Measurements from ENCODE around the gene SSNA1.

Gene SSNA1

DNA sequence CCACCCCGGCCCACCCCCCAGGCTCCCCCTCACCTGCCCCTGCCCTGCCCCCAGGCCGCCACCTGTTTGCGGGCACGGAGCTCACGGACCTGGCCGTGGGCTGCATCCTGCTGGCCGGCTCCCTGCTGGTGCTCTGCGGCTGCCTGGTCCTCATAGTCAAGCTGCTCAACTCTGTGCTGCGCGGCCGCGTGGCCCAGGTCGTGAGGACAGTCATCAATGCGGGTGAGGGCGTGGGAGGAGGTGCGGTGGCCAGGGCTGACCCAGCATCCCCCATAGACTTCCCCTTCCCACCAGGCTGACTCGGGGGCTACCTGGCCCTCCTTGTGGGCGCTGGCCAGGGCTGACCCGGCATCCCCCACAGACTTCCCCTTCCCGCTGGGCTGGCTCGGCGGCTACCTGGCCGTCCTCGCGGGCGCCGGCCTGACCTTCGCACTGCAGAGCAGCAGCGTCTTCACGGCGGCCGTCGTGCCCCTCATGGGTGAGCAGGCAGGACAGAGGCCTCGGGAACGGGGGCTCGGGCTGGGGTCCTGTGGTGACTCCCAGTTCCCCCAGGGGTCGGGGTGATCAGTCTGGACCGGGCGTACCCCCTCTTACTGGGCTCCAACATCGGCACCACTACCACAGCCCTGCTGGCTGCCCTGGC lies 45.7 kb downstream of the SSNA1 start:
- H3K27ac ChIP-seq (ENCODE audit: poor library complexity, severe bottlenecking): no peak overlapping the region
- peaks cover 4% of the 10 kb centered on the region for H3K27me3 ChIP-seq (ENCODE audit: insufficient read depth, poor library complexity, severe bottlenecking)
- no peaks in the 10 kb centered on the region for H3K36me3 ChIP-seq (ENCODE audit: low read depth)
- DNase-seq (ENCODE audit: low spot score) (no peak), ATAC-seq (ENCODE audit: low read depth) (no peak)
- H3K4me1 ChIP-seq (ENCODE audit: insufficient read depth, poor library complexity, severe bottlenecking): no peaks in the 10 kb centered on the region
- TF ChIP-seq, protein P1, sequence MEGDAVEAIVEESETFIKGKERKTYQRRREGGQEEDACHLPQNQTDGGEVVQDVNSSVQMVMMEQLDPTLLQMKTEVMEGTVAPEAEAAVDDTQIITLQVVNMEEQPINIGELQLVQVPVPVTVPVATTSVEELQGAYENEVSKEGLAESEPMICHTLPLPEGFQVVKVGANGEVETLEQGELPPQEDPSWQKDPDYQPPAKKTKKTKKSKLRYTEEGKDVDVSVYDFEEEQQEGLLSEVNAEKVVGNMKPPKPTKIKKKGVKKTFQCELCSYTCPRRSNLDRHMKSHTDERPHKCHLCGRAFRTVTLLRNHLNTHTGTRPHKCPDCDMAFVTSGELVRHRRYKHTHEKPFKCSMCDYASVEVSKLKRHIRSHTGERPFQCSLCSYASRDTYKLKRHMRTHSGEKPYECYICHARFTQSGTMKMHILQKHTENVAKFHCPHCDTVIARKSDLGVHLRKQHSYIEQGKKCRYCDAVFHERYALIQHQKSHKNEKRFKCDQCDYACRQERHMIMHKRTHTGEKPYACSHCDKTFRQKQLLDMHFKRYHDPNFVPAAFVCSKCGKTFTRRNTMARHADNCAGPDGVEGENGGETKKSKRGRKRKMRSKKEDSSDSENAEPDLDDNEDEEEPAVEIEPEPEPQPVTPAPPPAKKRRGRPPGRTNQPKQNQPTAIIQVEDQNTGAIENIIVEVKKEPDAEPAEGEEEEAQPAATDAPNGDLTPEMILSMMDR (IDR thresholded peaks at IDR 0.05; ENCODE audit: poor library complexity, severe bottlenecking): no peak
- no peak overlapping the region for H3K4me3 ChIP-seq (ENCODE audit: severe bottlenecking)
- H3K9me3 ChIP-seq (ENCODE audit: severe bottlenecking): no peaks in the 10 kb centered on the region

DNA sequence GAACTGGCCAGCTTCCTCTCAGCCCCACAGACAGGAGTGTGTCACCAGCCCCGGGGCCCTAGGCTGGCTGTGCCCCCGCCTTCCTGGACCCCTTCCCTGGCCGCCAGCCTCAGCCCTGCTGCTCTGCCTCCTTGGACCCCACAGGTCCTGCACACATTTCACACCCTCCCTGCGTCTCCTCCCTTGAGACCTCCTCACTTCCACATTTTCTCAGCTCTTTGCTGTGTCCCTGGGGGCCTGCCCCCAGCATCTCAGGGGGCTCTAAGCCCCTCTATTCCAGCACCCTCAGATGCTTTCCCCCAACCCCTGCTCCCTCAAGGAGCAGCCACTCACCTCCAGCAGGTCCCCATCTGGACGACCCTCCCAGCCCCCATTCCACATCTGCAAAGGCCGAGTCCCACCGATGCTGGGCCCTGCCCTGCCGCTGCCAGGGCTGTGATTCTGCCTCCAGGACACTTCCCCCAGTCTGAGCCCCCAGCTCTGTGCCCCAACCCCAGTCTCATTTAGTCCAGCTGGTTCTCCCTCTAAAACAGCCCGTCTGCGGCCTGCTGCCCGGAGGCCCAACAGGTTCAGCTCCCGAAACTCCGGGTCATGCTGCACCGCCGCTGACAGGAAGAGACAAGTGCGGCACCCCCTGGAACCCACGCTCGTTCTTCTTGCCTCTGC lies 46.4 kb downstream of the SSNA1 start:
- Histone ChIP-seq H3K27me3 (ENCODE audit: insufficient read depth, poor library complexity, severe bottlenecking) (peaks cover 4% of the 10 kb centered on the region), H3K9me3 (ENCODE audit: severe bottlenecking) (no peaks in the 10 kb centered on the region), H3K4me1 (ENCODE audit: insufficient read depth, poor library complexity, severe bottlenecking) (no peaks in the 10 kb centered on the region), H3K27ac (ENCODE audit: poor library complexity, severe bottlenecking) (no peak overlapping the region), H3K36me3 (ENCODE audit: low read depth) (no peaks in the 10 kb centered on the region), H3K4me3 (ENCODE audit: severe bottlenecking) (no peak overlapping the region)
- no peak for ATAC-seq (ENCODE audit: low read depth)
- TF ChIP-seq, protein P1 (IDR thresholded peaks at IDR 0.05; ENCODE audit: poor library complexity, severe bottlenecking): no peak
- no peak for DNase-seq (ENCODE audit: low spot score)

DNA sequence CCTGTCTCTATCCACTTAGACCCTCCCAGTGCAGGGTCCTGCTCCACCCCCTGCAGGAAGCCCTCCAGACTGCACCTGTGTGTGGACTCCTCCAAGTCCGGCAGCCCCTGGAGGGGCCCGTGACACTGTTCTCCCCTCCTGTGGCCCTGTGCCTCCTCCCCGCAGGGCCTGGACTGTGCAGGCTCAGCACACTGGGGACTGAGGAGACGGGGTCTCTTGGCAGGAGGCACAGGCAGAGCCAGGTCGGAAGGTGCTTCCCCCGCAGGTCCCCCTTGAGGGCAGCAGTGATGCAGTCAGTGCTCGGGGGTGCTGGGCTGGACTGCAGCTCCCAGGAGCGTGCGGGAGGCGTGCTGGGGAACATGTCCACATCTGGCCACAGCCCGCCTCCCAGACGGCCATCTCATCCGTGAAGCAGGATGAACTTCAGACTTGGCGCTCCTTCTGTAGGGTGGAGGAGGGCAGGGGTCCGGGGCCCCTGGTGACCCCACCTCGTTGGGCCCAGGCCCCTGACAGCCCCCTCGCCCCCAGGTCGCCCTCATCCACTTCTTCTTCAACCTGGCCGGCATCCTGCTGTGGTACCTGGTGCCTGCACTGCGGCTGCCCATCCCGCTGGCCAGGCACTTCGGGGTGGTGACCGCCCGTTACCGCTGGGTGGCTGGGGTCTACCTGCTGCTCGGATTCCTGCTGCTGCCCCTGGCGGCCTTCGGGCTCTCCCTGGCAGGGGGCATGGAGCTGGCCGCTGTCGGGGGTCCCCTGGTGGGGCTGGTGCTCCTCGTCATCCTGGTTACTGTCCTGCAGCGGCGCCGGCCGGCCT lies 47.2 kb downstream of the SSNA1 start:
- no peak overlapping the region for H3K4me3 ChIP-seq (ENCODE audit: severe bottlenecking)
- no peaks in the 10 kb centered on the region for H3K36me3 ChIP-seq (ENCODE audit: low read depth)
- DNase-seq (ENCODE audit: low spot score): no peak
- peaks cover 4% of the 10 kb centered on the region for H3K27me3 ChIP-seq (ENCODE audit: insufficient read depth, poor library complexity, severe bottlenecking)
- H3K9me3 ChIP-seq (ENCODE audit: severe bottlenecking): no peaks in the 10 kb centered on the region
- H3K27ac ChIP-seq (ENCODE audit: poor library complexity, severe bottlenecking): no peak overlapping the region
- no peaks in the 10 kb centered on the region for H3K4me1 ChIP-seq (ENCODE audit: insufficient read depth, poor library complexity, severe bottlenecking)
- TF ChIP-seq, protein P1 (IDR thresholded peaks at IDR 0.05; ENCODE audit: poor library complexity, severe bottlenecking): no peak
- ATAC-seq (ENCODE audit: low read depth): no peak

DNA sequence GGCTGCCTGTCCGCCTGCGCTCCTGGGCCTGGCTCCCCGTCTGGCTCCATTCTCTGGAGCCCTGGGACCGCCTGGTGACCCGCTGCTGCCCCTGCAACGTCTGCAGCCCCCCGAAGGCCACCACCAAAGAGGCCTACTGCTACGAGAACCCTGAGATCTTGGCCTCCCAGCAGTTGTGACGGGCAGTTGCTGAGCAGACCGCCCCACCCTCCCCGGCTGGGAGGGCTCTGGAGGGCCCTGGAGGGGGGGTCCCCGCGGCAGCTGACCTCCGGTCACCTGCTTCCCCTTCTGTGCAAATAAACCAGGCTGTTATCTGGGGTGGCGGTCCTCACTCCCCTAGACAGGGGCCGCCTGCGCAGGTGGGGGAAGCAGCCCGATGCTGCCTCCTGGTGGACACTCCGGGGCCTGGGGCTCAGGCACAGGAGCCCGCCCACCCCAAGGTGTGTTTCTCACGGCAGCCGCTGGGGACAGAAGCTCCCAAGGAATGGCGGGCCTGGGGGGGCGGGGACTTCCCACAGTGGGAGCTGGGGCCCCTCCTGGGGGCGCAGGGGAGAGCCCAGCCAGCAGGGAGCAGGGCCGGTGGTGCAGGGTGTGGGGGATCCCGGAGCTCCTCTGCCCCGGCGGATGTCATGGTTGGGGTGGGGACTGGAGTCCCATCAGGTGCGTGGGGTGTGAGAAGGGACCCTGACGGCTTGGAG lies 47.9 kb downstream of the SSNA1 start:
- Histone ChIP-seq H3K4me3 (ENCODE audit: severe bottlenecking) (no peak overlapping the region), H3K4me1 (ENCODE audit: insufficient read depth, poor library complexity, severe bottlenecking) (no peaks in the 10 kb centered on the region), H3K9me3 (ENCODE audit: severe bottlenecking) (no peaks in the 10 kb centered on the region), H3K36me3 (ENCODE audit: low read depth) (no peaks in the 10 kb centered on the region), H3K27me3 (ENCODE audit: insufficient read depth, poor library complexity, severe bottlenecking) (peaks cover 4% of the 10 kb centered on the region), H3K27ac (ENCODE audit: poor library complexity, severe bottlenecking) (no peak overlapping the region)
- DNase-seq (ENCODE audit: low spot score) (no peak), ATAC-seq (ENCODE audit: low read depth) (peak; percentile 37)
- TF ChIP-seq, protein P1 (IDR thresholded peaks at IDR 0.05; ENCODE audit: poor library complexity, severe bottlenecking): peak; percentile 97
